ENCODE results near the gene GNB1.
A peak's percentile ranks its signal among the peaks of the same experiment; 100 is the strongest.

Gene GNB1

GRCh38 chr1:1853593-1854257, 37.2 kb downstream of the GNB1 start:
- no peak overlapping the region for H3K9ac ChIP-seq (ENCODE audit: low read length)
- H3K9me3 ChIP-seq (ENCODE audit: insufficient read depth, low read length): no peaks in the 10 kb centered on the region
- peaks cover 4% of the 10 kb centered on the region; the same call in 1 of the 2 replicates for H3K36me3 ChIP-seq (ENCODE audit: low read length)
- H2AFZ ChIP-seq (ENCODE audit: low read depth, low read length, severe bottlenecking): no peak overlapping the region
- H3K4me2 ChIP-seq (ENCODE audit: low read depth, low read length, poor library complexity, severe bottlenecking): no peak overlapping the region
- H3K9me2 ChIP-seq (replicated peaks; ENCODE audit: insufficient read depth, low read length): no peaks in the 10 kb centered on the region
- H3K79me2 ChIP-seq (ENCODE audit: insufficient read depth, low read length): peaks cover 99% of the 10 kb centered on the region
- peaks cover 24% of the 10 kb centered on the region for H4K20me1 ChIP-seq (ENCODE audit: low read depth, low read length)
- no peak for TF ChIP-seq CTCF (IDR thresholded peaks at IDR 0.05; ENCODE audit: insufficient read depth, low read length, poor library complexity, severe bottlenecking)
- no peak for TF ChIP-seq EZH2phosphoT487 (conservative IDR thresholded peaks at IDR 0.05; ENCODE audit: low read length)
- peaks cover 26% of the 10 kb centered on the region for H3F3A ChIP-seq (ENCODE audit: insufficient read depth)
- no peaks in the 10 kb centered on the region for H3K27me3 ChIP-seq (ENCODE audit: low read length)
- peak overlapping the region; percentile 1; the same call in 1 of the 2 replicates for H3K27ac ChIP-seq (ENCODE audit: low read depth, low read length)
- H3K4me3 ChIP-seq (ENCODE audit: insufficient read depth, low read length, poor library complexity, severe bottlenecking): no peak overlapping the region

- H3K4me2 ChIP-seq (ENCODE audit: low read depth, low read length, poor library complexity, severe bottlenecking): no peak overlapping the region
- peaks cover 16% of the 10 kb centered on the region for H4K20me1 ChIP-seq (ENCODE audit: low read depth, low read length)
- peaks cover 4% of the 10 kb centered on the region; the same call in 1 of the 2 replicates for H3K36me3 ChIP-seq (ENCODE audit: low read length)
- H2AFZ ChIP-seq (ENCODE audit: low read depth, low read length, severe bottlenecking): no peak overlapping the region
- H3K9me2 ChIP-seq (replicated peaks; ENCODE audit: insufficient read depth, low read length): no peaks in the 10 kb centered on the region
- H3K4me3 ChIP-seq (ENCODE audit: insufficient read depth, low read length, poor library complexity, severe bottlenecking): no peak overlapping the region
- H3F3A ChIP-seq (ENCODE audit: insufficient read depth): peaks cover 31% of the 10 kb centered on the region
- peaks cover 99% of the 10 kb centered on the region for H3K79me2 ChIP-seq (ENCODE audit: insufficient read depth, low read length)
- H3K9me3 ChIP-seq (ENCODE audit: insufficient read depth, low read length): no peaks in the 10 kb centered on the region
- no peaks in the 10 kb centered on the region for H3K27me3 ChIP-seq (ENCODE audit: low read length)
- no peak overlapping the region for H3K9ac ChIP-seq (ENCODE audit: low read length)
- no peak overlapping the region for H3K27ac ChIP-seq (ENCODE audit: low read depth, low read length)
- TF ChIP-seq CTCF (IDR thresholded peaks at IDR 0.05; ENCODE audit: insufficient read depth, low read length, poor library complexity, severe bottlenecking) (no peak), EZH2phosphoT487 (conservative IDR thresholded peaks at IDR 0.05; ENCODE audit: low read length) (no peak)
Observed at GRCh38 chr1:1852619-1853414, 38.1 kb downstream of the GNB1 start.

- Histone ChIP-seq H3K9me2 (replicated peaks; ENCODE audit: insufficient read depth, low read length) (no peaks in the 10 kb centered on the region), H2AFZ (ENCODE audit: low read depth, low read length, severe bottlenecking) (no peak overlapping the region), H4K20me1 (ENCODE audit: low read depth, low read length) (peaks cover under 1% of the 10 kb centered on the region; the same call in 1 of the 2 replicates), H3K79me2 (ENCODE audit: insufficient read depth, low read length) (peaks cover 96% of the 10 kb centered on the region), H3K27ac (ENCODE audit: low read depth, low read length) (peak overlapping the region; percentile 45), H3F3A (ENCODE audit: insufficient read depth) (peaks cover 57% of the 10 kb centered on the region), H3K9me3 (ENCODE audit: insufficient read depth, low read length) (no peaks in the 10 kb centered on the region), H3K36me3 (ENCODE audit: low read length) (peaks cover 4% of the 10 kb centered on the region; the same call in 1 of the 2 replicates), H3K9ac (ENCODE audit: low read length) (no peak overlapping the region), H3K4me2 (ENCODE audit: low read depth, low read length, poor library complexity, severe bottlenecking) (no peak overlapping the region), H3K4me3 (ENCODE audit: insufficient read depth, low read length, poor library complexity, severe bottlenecking) (no peak overlapping the region), H3K27me3 (ENCODE audit: low read length) (no peaks in the 10 kb centered on the region)
- TF ChIP-seq EZH2phosphoT487 (conservative IDR thresholded peaks at IDR 0.05; ENCODE audit: low read length) (no peak), CTCF (IDR thresholded peaks at IDR 0.05; ENCODE audit: insufficient read depth, low read length, poor library complexity, severe bottlenecking) (no peak)
Observed at GRCh38 chr1:1847890-1848289, 43.0 kb downstream of the GNB1 start.

All from SU-DHL-6 (cell line).